ELR (cell line): ENCODE results near the gene GABBR1.

Source experiments
- DNase-seq: peaks from one replicate; pipeline ENCODE4 v3.0.0-alpha.2; 2015; ENCODE audit warnings: low read depth

GABBR1 gene

GRCh38 chr6:29527564-29527963 is 105.4 kb downstream of the GABBR1 start:
- no peak for DNase-seq

- DNase-seq = no peak
These were observed 105.9 kb downstream of the GABBR1 start for GRCh38 chr6:29527126-29527525.

GRCh38 chr6:29525311-29525639 is 107.7 kb downstream of the GABBR1 start:
- no peak for DNase-seq

GRCh38 chr6:29524444-29525310 is 108.3 kb downstream of the GABBR1 start:
- DNase-seq = no peak

DNA sequence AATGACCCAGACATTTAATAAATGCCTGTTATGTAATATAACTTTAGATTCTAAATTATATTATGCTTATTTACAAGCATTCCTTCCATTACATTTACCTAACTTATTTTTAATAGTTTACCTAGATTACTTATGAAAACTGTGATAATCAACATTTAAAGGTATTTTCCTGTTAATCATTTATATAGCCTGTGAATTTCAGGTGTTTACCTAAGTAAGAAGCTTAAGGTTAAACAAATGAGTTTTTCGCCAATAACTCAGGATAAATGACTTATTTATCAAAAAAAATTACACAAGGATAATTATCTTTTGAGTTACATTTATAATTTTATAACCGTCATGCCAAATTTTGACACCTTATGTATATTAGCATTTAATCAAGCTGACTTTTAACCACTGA is 108.9 kb downstream of the GABBR1 start:
- no peak for DNase-seq

DNA sequence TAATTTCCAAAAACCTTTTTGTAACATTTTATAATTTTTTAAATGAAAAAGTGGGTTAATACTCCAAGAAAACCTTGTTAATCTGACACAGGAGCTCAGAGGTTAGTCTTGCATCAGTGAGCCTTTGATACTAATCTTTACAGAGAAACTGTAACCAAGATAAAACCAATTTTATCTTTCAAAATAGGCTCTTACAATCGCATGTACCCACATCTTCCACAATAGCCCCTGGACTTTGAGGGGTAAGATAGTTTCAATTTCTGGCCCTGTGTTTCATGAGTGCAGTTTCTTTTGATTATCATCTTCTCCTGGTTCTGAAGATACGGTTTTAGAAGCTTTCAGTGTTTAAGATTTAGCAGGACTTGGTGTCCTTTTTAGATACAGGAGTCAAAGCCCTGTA is 110.8 kb downstream of the GABBR1 start:
- DNase-seq = no peak

- no peak for DNase-seq
These were observed 111.8 kb downstream of the GABBR1 start for GRCh38 chr6:29521006-29521680.

DNA sequence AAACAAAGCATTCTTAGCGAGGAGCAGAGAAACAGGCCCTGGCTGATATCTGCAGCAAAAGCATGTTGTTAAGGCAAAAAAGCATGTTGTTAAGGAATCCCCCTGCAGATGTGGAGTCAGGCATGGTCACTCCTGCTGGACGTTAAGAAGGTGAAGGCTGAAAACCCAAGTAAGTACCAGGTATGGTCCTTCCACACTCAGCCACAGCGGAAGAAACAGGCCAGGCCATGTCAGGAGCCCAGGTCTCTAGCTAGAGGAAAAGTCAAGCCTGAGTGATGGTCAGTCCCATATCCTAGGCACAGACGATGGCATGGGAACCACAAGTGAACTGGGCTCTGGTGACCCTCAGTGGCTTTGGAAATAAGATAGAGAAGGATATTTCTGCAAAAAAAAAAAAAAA is 112.8 kb downstream of the GABBR1 start:
- DNase-seq = no peak

DNA sequence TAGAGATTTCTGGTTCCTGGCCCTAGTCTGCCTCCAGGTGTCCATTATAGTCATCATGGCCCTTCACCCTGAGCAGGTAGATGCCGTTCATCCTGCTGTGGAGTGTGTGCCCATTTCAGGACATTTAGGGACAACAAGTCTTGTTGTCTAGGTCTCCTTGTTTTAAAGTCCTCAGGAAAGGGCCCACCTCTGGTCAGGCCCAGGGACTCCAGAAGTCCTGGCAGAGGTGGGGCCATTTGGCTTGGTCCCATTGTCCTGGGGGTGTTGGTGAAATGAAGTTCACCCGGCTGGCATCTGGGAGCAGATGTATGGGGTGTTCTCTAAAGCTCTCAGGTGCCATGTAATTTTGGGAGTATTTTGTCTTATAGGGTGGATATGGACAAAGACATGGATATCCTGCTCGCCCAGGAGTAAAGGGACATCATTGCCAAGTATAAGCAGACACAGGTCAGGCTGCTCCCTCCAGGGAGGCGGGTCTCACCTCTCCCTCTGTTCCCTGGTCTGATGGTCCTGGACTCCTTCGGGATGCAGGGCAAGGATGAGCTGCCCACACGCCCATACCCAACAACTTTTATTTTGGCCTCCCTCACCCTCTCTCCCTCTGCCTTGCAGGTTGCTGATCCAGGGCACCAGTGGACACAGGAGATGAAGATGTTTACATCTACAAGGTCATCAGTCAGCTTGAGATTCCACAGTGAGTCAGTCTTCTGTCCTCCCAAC is 113.5 kb downstream of the GABBR1 start:
- DNase-seq = no peak

DNA sequence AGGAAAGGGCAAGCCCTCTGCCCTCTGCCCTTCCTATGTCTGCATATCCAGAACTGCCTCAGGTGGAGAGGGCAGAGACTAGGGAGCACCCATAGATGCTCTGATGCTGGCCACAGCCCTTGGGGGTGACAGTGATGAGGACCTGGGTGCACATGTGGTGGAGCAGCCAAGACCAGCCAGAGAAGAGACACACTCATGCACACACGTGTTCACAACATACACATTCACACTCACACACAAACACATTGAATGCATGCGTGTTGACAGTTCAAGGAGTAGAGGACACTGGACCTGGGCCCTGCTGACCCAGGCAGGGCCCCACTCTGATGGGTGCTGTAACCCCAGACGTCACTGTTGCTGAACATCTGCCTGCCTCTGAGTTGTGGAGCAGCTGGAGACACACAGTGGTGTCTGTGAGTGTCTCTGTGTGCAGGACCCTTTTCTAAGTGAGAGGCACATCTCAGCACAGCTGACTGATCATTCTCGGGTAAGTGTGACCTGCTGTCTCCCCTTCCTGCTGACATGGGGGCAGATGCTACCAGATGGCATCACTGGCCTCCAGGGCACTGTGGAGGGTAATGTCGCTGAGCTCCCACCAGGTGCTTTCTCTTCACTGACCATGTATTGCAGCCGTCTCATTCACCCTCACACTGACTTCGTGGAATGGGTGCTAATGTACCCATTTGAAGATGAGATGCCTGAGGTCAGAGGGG is 115.1 kb downstream of the GABBR1 start:
- DNase-seq = no peak

GRCh38 chr6:29517245-29517644 is 115.7 kb downstream of the GABBR1 start:
- no peak for DNase-seq

DNA sequence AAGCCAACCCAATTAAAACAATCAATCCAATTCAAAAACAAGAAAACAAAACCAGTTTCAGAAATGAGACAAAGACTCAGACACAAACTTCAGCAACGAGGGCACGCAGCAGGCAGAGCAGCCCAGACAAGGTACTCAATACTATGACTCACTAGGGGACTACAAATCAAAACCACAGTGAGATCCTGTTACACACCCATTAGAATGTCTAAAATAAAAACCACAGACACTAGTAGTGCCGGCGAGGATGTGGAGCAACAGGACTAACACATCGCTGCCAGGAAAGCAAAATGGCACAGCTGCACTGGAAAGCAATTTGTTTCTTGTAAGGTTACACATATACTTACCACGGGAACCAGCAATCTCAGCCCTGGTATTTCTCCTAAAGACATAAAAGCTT is 116.9 kb downstream of the GABBR1 start:
- DNase-seq = peak; percentile 89

- no peak for DNase-seq
These were observed 122.2 kb downstream of the GABBR1 start for GRCh38 chr6:29510746-29511300.

DNA sequence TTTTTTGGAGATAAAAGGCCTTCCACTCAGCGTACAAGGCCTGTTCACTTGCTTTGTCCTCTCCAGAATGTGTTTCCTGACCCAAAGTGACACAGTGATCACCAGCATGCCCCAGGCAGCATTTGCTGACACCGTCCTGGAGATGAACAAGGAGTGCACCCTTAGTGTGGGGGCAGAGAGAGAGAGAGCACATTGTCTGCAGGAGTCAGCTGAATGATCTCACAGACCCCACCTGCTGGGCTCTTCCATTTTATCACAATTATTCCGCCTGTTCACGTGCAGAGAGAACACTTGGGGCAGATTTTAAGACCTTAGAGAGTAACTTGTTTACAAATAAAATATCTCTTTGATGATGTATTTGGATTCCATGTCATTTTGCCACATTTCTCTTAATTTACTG is 122.8 kb downstream of the GABBR1 start:
- peak; percentile 53 for DNase-seq
